Panc1 (cell line): ENCODE measurements around the gene DCUN1D3. TPM values are rescaled to one million over a fixed set of nuclear protein-coding genes. Genes with fewer than 3 reads are reported as not detected.

Experiments used
- ATAC-seq: fragments of 200-7000 bp; cut with Tn5 transposase; 2 replicates; pipeline ENCODE4 v1.9.1; 2020; ENCODE audit warnings: mild to moderate bottlenecking, moderate library complexity
- BruUV-seq: library from RNA; stranded (reverse); fragments of 400-500 nt; replicated peaks from 2 replicates; lab custom pipeline; 2021; lab: Mats Ljungman, UMichigan
- CTCF ChIA-PET: fragments of 300-600 bp; sonication (Branson Sonifier 250); formaldehyde crosslinking; loops from one replicate; lab custom pipeline; 2022; ENCODE audit warnings: antibody characterized with exemption; lab: Charles Lee
- POLR2A ChIA-PET: fragments of 300-600 bp; sonication (Branson Sonifier 250); formaldehyde crosslinking; loops from one replicate; lab custom pipeline; 2022; ENCODE audit warnings: antibody characterized with exemption; lab: Charles Lee
- DNase-seq: peaks from one replicate; pipeline ENCODE4 v3.0.0-alpha.2; 2010; ENCODE audit warnings: low read depth, low spot score
- H3K27ac ChIP-seq: 2 replicates; pipeline ENCODE4 v1.5.1; 2011; ENCODE audit warnings: mild to moderate bottlenecking, low read length, inconsistent platforms
- H3K27me3 ChIP-seq: fragments of 200-500 bp; sonication (Bioruptor generic); 2 replicates; pipeline ENCODE4 v1.6.0; 2014; ENCODE audit warnings: low read length, inconsistent platforms; ENCODE audit not compliant: control insufficient read depth, insufficient read depth
- H3K36me3 ChIP-seq: fragments of 200-500 bp; sonication (Bioruptor generic); 2 replicates; pipeline ENCODE4 v1.5.1; 2014; ENCODE audit warnings: inconsistent platforms, mild to moderate bottlenecking, low read length, moderate library complexity; ENCODE audit not compliant: control insufficient read depth, insufficient read depth
- H3K4me1 ChIP-seq: 2 replicates; pipeline ENCODE4 v1.5.1; 2011; ENCODE audit warnings: inconsistent platforms, mild to moderate bottlenecking, low read length, moderate library complexity; ENCODE audit not compliant: control insufficient read depth, insufficient read depth
- H3K4me3 ChIP-seq, 2 experiments: 2 replicates each; pipeline ENCODE4 v1.5.1; 2011 to 2012; ENCODE audit warnings: low read depth in 2 of 2, low read length in 2 of 2, mild to moderate bottlenecking in 2 of 2, inconsistent platforms in 1 of 2, moderate library complexity in 1 of 2
- H3K9me3 ChIP-seq: fragments of 200-500 bp; sonication (Bioruptor generic); 2 replicates; pipeline ENCODE4 v1.5.1; 2014; ENCODE audit warnings: low read depth, mild to moderate bottlenecking, inconsistent platforms, low read length, moderate library complexity; ENCODE audit not compliant: control insufficient read depth, insufficient read depth
- POLR2AphosphoS5 ChIP-seq: IDR thresholded peaks from 2 replicates; pipeline ENCODE4 v1.6.1; 2012; ENCODE audit warnings: mild to moderate bottlenecking, low read depth, low read length, moderate library complexity
- SIN3A ChIP-seq: IDR thresholded peaks from 2 replicates; pipeline ENCODE4 v1.6.1; 2012; ENCODE audit warnings: low read depth, mild to moderate bottlenecking, low read length, moderate library complexity, borderline replicate concordance; ENCODE audit not compliant: insufficient read depth
- TCF7L2 ChIP-seq: IDR thresholded peaks from 2 replicates; pipeline ENCODE4 v1.6.1; 2011; ENCODE audit warnings: mild to moderate bottlenecking, low read depth, low read length, inconsistent platforms
- in situ Hi-C: cut with HindIII; loops from 2 replicates; pipeline ENCODE4 v1.10.0; 2016; ENCODE audit warnings: low sequenced_read_pairs, low pct_unique_long_range_greater_than_20kb
- intact Hi-C: fragments of 100-400 bp; cut with micrococcal nuclease; formaldehyde crosslinking; loops from one replicate; pipeline ENCODE4 v1.10.0; 2022; ENCODE audit not compliant: unreplicated experiment
- total RNA-seq: library from RNA; stranded (reverse); gene quantifications from one replicate; pipeline ENCODE4 v1.2.1, GENCODE V29; 2021; ENCODE audit not compliant: unreplicated experiment
- TF ChIP-seq, protein P1 (sequence below), 2 experiments: IDR thresholded peaks; 2 replicates each; pipeline ENCODE4 v1.6.1; 2011 to 2012; ENCODE audit warnings: low read depth in 2 of 2, control low read depth in 1 of 2, low read length in 1 of 2, mild to moderate bottlenecking in 1 of 2, moderate library complexity in 1 of 2; ENCODE audit not compliant: insufficient read depth in 1 of 2
- TF ChIP-seq, protein P2 (sequence below): fragments of 450-650 bp; IDR thresholded peaks from 2 replicates; pipeline ENCODE4 v1.5.1; 2017; ENCODE audit warnings: mild to moderate bottlenecking

DCUN1D3 gene
- total RNA-seq, 1 experiment from 2014 or later = 23.5 TPM

- ATAC-seq (no peak), DNase-seq (no peak)
- POLR2A ChIA-PET = interaction anchor here (0.7 kb wide), 1 partner anchor 258 kb away, joined by 7 read pairs; no protein-coding TSS in a partner anchor
- TF ChIP-seq SIN3A = no peak
- intact Hi-C loops = no loop called here
- BruUV-seq = no TSS peak
- CTCF ChIA-PET = interaction anchor here (0.8 kb wide), 1 partner anchor 210 kb away, joined by 10 read pairs; no protein-coding TSS in a partner anchor
- Histone ChIP-seq H3K36me3 (no peaks in the 10 kb centered on the region), H3K9me3 (no peaks in the 10 kb centered on the region), H3K4me3 (no peak overlapping the region), H3K4me1 (peaks cover 13% of the 10 kb centered on the region), H3K27me3 (no peaks in the 10 kb centered on the region), H3K27ac (no peak overlapping the region)
- in situ Hi-C loops = no loop called here
These were observed 26.0 kb downstream of the DCUN1D3 start for GRCh38 chr16:20874088-20874581.

- no peak for ATAC-seq
- no peaks in the 10 kb centered on the region for H3K9me3 ChIP-seq
- H3K4me3 ChIP-seq = no peak overlapping the region
- no peak for DNase-seq
- ChIA-PET POLR2A (no interaction called here), CTCF (no interaction called here)
- in situ Hi-C loops = no loop called here
- H3K4me1 ChIP-seq = peaks cover 14% of the 10 kb centered on the region; the same call in 1 of the 2 replicates
- intact Hi-C loops = no loop called here
- H3K27ac ChIP-seq = no peak overlapping the region
- TF ChIP-seq POLR2AphosphoS5 = no peak
- no peak for TF ChIP-seq SIN3A
- TF ChIP-seq, protein P1, sequence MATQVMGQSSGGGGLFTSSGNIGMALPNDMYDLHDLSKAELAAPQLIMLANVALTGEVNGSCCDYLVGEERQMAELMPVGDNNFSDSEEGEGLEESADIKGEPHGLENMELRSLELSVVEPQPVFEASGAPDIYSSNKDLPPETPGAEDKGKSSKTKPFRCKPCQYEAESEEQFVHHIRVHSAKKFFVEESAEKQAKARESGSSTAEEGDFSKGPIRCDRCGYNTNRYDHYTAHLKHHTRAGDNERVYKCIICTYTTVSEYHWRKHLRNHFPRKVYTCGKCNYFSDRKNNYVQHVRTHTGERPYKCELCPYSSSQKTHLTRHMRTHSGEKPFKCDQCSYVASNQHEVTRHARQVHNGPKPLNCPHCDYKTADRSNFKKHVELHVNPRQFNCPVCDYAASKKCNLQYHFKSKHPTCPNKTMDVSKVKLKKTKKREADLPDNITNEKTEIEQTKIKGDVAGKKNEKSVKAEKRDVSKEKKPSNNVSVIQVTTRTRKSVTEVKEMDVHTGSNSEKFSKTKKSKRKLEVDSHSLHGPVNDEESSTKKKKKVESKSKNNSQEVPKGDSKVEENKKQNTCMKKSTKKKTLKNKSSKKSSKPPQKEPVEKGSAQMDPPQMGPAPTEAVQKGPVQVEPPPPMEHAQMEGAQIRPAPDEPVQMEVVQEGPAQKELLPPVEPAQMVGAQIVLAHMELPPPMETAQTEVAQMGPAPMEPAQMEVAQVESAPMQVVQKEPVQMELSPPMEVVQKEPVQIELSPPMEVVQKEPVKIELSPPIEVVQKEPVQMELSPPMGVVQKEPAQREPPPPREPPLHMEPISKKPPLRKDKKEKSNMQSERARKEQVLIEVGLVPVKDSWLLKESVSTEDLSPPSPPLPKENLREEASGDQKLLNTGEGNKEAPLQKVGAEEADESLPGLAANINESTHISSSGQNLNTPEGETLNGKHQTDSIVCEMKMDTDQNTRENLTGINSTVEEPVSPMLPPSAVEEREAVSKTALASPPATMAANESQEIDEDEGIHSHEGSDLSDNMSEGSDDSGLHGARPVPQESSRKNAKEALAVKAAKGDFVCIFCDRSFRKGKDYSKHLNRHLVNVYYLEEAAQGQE (IDR thresholded peaks at IDR 0.05; ENCODE audit: insufficient read depth in 1 of 2, low read depth in 2 of 2, low read length in 1 of 2) = no peak
- no peak for TF ChIP-seq TCF7L2
- TF ChIP-seq, protein P2, sequence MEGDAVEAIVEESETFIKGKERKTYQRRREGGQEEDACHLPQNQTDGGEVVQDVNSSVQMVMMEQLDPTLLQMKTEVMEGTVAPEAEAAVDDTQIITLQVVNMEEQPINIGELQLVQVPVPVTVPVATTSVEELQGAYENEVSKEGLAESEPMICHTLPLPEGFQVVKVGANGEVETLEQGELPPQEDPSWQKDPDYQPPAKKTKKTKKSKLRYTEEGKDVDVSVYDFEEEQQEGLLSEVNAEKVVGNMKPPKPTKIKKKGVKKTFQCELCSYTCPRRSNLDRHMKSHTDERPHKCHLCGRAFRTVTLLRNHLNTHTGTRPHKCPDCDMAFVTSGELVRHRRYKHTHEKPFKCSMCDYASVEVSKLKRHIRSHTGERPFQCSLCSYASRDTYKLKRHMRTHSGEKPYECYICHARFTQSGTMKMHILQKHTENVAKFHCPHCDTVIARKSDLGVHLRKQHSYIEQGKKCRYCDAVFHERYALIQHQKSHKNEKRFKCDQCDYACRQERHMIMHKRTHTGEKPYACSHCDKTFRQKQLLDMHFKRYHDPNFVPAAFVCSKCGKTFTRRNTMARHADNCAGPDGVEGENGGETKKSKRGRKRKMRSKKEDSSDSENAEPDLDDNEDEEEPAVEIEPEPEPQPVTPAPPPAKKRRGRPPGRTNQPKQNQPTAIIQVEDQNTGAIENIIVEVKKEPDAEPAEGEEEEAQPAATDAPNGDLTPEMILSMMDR = no peak
- BruUV-seq = no TSS peak
- H3K27me3 ChIP-seq = no peaks in the 10 kb centered on the region
- H3K36me3 ChIP-seq = no peaks in the 10 kb centered on the region
These were observed 26.8 kb downstream of the DCUN1D3 start for GRCh38 chr16:20873331-20873730.
